HCT116 (cell line): ENCODE results near the gene FAIM2. TPM values are rescaled to one million over a fixed set of nuclear protein-coding genes. Genes with fewer than 3 reads are reported as not detected.

Experiments
- ATAC-seq: fragments of 200-7000 bp; cut with Tn5 transposase; 2 replicates; pipeline ENCODE4 v1.9.1; 2020; ENCODE audit warnings: mild to moderate bottlenecking, moderate library complexity
- BruUV-seq: library from RNA; stranded (reverse); fragments of 400-500 nt; replicated peaks from 2 replicates; lab custom pipeline; 2021; lab: Mats Ljungman, UMichigan
- CTCF ChIA-PET: fragments of 300-600 bp; sonication (Branson Sonifier 250); formaldehyde crosslinking; loops from one replicate; lab custom pipeline; 2021; ENCODE audit warnings: antibody characterized with exemption; lab: Charles Lee
- POLR2A ChIA-PET: fragments of 300-600, 350-600 bp; sonication (Branson Sonifier 250); formaldehyde crosslinking; loops from one replicate; lab custom pipeline; 2021; ENCODE audit warnings: antibody characterized with exemption; lab: Charles Lee
- RAD21 ChIA-PET, 2 experiments: fragments of 300-600 bp; sonication (Branson Sonifier 250); formaldehyde crosslinking; loops; one replicate each; lab custom pipeline; 2023; ENCODE audit warnings: low total read pairs in 2 of 2; ENCODE audit not compliant: uncharacterized antibody in 2 of 2, unreplicated experiment in 2 of 2, low non-redundant PET in 1 of 2; lab: Charles Lee
- DNase-seq: peaks from one replicate; pipeline ENCODE4 v3.0.0-alpha.2; 2010; ENCODE audit warnings: low read depth, low spot score
- H2AFZ ChIP-seq: fragments of 200-600 bp; shearing (Covaris generic), sonication (generic); 2 replicates; pipeline ENCODE4 v1.6.1; 2017; ENCODE audit warnings: low read depth, mixed run types, mixed read lengths, antibody characterized with exemption, low read length; ENCODE audit not compliant: poor library complexity, severe bottlenecking
- H3K27ac ChIP-seq: 2 replicates; pipeline ENCODE4 v1.5.1; 2012; ENCODE audit warnings: low read depth, low read length
- H3K27me3 ChIP-seq: fragments of 200-600 bp; sonication (generic); 2 replicates; pipeline ENCODE4 v1.6.1; 2016; ENCODE audit warnings: mixed run types, low read length, mixed read lengths; ENCODE audit not compliant: insufficient read depth
- H3K36me3 ChIP-seq, 2 experiments: fragments of 200-500 bp in 1 of 2; fragments of 200-600 bp in 1 of 2; sonication (Bioruptor generic) in 1 of 2; sonication (generic) in 1 of 2; 2 replicates each; pipeline versions ENCODE4 v1.5.1 to v1.6.1; 2014 to 2016; ENCODE audit warnings: low read length in 2 of 2, inconsistent platforms in 1 of 2, mixed read lengths in 1 of 2, mixed run types in 1 of 2; ENCODE audit not compliant: insufficient read depth in 2 of 2, control insufficient read depth in 1 of 2
- H3K4me1 ChIP-seq, 2 experiments: fragments of 200-600 bp in 1 of 2; sonication (generic) in 1 of 2; 2 replicates each; pipeline versions ENCODE4 v1.5.1 to v1.6.1; 2012 to 2017; ENCODE audit warnings: low read length in 2 of 2, inconsistent platforms in 1 of 2, mild to moderate bottlenecking in 1 of 2, mixed read lengths in 1 of 2, mixed run types in 1 of 2, moderate library complexity in 1 of 2; ENCODE audit not compliant: insufficient read depth in 2 of 2, control insufficient read depth in 1 of 2
- H3K4me2 ChIP-seq: fragments of 200-600 bp; sonication (generic); 2 replicates; pipeline ENCODE4 v1.6.1; 2017; ENCODE audit warnings: mixed run types, low read length, mixed read lengths
- H3K4me3 ChIP-seq, 2 experiments: fragments of 200-600 bp in 1 of 2; sonication (generic) in 1 of 2; replicated peaks in 1 of 2; 2 replicates each; pipeline ENCODE4 v1.5.1; 2011 to 2016; ENCODE audit warnings: low read length in 2 of 2, control low read depth in 1 of 2, low read depth in 1 of 2, mild to moderate bottlenecking in 1 of 2, mixed read lengths in 1 of 2, mixed run types in 1 of 2
- H3K79me2 ChIP-seq: fragments of 200-600 bp; sonication (generic); 2 replicates; pipeline ENCODE4 v1.6.1; 2017; ENCODE audit warnings: mild to moderate bottlenecking, mixed run types, low read length, moderate library complexity, mixed read lengths; ENCODE audit not compliant: insufficient read depth
- H3K9ac ChIP-seq: fragments of 200-600 bp; sonication (generic); 2 replicates; pipeline ENCODE4 v1.6.1; 2016; ENCODE audit warnings: low read length, mixed read lengths
- H3K9me2 ChIP-seq: fragments of 200-600 bp; sonication (generic), shearing (Covaris generic); 2 replicates; pipeline ENCODE4 v1.6.1; 2017; ENCODE audit warnings: mixed run types, mild to moderate bottlenecking, moderate library complexity; ENCODE audit not compliant: insufficient read depth
- H3K9me3 ChIP-seq, 2 experiments: fragments of 200-500 bp in 1 of 2; fragments of 200-600 bp in 1 of 2; sonication (Bioruptor generic) in 1 of 2; sonication (generic) in 1 of 2; 2 replicates each; pipeline ENCODE4 v1.6.1; 2014 to 2017; ENCODE audit warnings: low read length in 2 of 2, mixed read lengths in 2 of 2, inconsistent platforms in 1 of 2, low read depth in 1 of 2, mild to moderate bottlenecking in 1 of 2, mixed run types in 1 of 2, moderate library complexity in 1 of 2; ENCODE audit not compliant: control insufficient read depth in 1 of 2, insufficient read depth in 1 of 2
- H4K20me1 ChIP-seq: fragments of 200-600 bp; sonication (generic), shearing (Covaris generic); 2 replicates; pipeline ENCODE4 v1.6.1; 2017; ENCODE audit warnings: mixed run types, mild to moderate bottlenecking, moderate library complexity; ENCODE audit not compliant: insufficient read depth
- EGR1 ChIP-seq: IDR thresholded peaks from 2 replicates; pipeline ENCODE4 v1.6.1; 2012; ENCODE audit warnings: low read depth
- EZH2phosphoT487 ChIP-seq: fragments of 200-600 bp; IDR thresholded peaks from 2 replicates; pipeline ENCODE4 v1.6.1; 2018; ENCODE audit warnings: antibody characterized with exemption, borderline replicate concordance
- JUND ChIP-seq: IDR thresholded peaks from 2 replicates; pipeline ENCODE4 v1.6.1; 2012
- MAX ChIP-seq: IDR thresholded peaks from 2 replicates; pipeline ENCODE4 v1.6.1; 2012
- SRF ChIP-seq: IDR thresholded peaks from 2 replicates; pipeline ENCODE4 v1.6.1; 2012; ENCODE audit warnings: low read depth
- TCF7L2 ChIP-seq: IDR thresholded peaks from 2 replicates; pipeline ENCODE4 v1.7.0; 2011; ENCODE audit warnings: borderline replicate concordance, inconsistent platforms; ENCODE audit not compliant: insufficient read depth, insufficient read length; ENCODE audit errors: extremely low read depth
- YY1 ChIP-seq: IDR thresholded peaks from 2 replicates; pipeline ENCODE4 v1.6.1; 2011; ENCODE audit warnings: low read length, low read depth, moderate library complexity, mild to moderate bottlenecking; ENCODE audit not compliant: insufficient replicate concordance; ENCODE audit errors: extremely low read depth
- ZNF274 ChIP-seq: fragments of 200-500 bp; sonication (Bioruptor generic); IDR thresholded peaks from 2 replicates; pipeline ENCODE4 v1.6.1; 2014; ENCODE audit warnings: mild to moderate bottlenecking, low read depth, low read length, inconsistent platforms
- intact Hi-C: fragments of 100-400 bp; cut with micrococcal nuclease; formaldehyde crosslinking; loops from 2 replicates; pipeline ENCODE4 v1.10.0; 2022
- total RNA-seq: library from RNA; stranded (reverse); gene quantifications from one replicate; pipeline ENCODE4 v1.2.1, GENCODE V29; 2021; ENCODE audit not compliant: unreplicated experiment
- TF ChIP-seq, protein P1 (sequence below), 3 experiments: fragments of 200-600 bp in 1 of 3; sonication (generic) in 1 of 3; IDR thresholded peaks in 2 of 3; conservative IDR thresholded peaks in 1 of 3; 2 replicates each; pipeline ENCODE4 v1.5.1; 2012 to 2017; ENCODE audit warnings: low read depth in 2 of 3, low read length in 2 of 3, antibody characterized with exemption in 1 of 3, borderline replicate concordance in 1 of 3, control low read depth in 1 of 3, mild to moderate bottlenecking in 1 of 3, mixed read lengths in 1 of 3, mixed run types in 1 of 3, moderate library complexity in 1 of 3; ENCODE audit not compliant: insufficient read depth in 1 of 3
- TF ChIP-seq, protein P2 (sequence below): IDR thresholded peaks from 2 replicates; pipeline ENCODE4 v1.6.1; 2011; ENCODE audit warnings: mild to moderate bottlenecking, low read length, moderate library complexity; ENCODE audit not compliant: insufficient replicate concordance; ENCODE audit errors: extremely low read depth
- TF ChIP-seq, protein P3 (sequence below): IDR thresholded peaks from 2 replicates; pipeline ENCODE4 v1.6.1; 2012; ENCODE audit warnings: low read depth

Gene FAIM2
- total RNA-seq, 1 experiment from 2014 or later: not detected

DNA sequence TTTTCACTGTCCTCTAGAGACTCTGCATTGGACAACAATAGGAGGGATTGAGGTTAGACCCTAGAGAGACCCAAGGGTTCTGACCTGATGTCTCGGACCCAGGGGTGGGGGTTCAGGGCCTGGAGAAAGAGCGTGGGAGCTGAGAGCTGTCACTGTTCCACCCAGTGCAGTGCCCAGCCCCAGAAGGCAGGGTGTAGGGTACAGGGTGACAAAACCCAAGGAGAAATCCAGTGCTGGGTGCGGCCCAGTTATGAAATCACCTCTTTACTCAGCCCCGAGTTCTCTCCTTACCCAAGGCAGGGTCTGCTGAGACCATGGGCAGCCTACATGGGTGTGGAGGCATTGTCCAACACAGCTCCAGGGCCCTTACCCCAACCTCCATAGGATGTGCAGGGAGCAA lies 49.5 kb upstream of the FAIM2 start:
- intact Hi-C loops: no loop called here
- DNase-seq: no peak
- H3K9me3 ChIP-seq: no peaks in the 10 kb centered on the region
- no peak overlapping the region for H3K4me3 ChIP-seq
- no peaks in the 10 kb centered on the region for H3K27me3 ChIP-seq
- ATAC-seq: no peak
- no peak overlapping the region for H3K27ac ChIP-seq
- no peaks in the 10 kb centered on the region for H3K79me2 ChIP-seq
- H3K36me3 ChIP-seq: no peaks in the 10 kb centered on the region
- BruUV-seq: no TSS peak
- no peak for TF ChIP-seq TCF7L2
- TF ChIP-seq, protein P1, sequence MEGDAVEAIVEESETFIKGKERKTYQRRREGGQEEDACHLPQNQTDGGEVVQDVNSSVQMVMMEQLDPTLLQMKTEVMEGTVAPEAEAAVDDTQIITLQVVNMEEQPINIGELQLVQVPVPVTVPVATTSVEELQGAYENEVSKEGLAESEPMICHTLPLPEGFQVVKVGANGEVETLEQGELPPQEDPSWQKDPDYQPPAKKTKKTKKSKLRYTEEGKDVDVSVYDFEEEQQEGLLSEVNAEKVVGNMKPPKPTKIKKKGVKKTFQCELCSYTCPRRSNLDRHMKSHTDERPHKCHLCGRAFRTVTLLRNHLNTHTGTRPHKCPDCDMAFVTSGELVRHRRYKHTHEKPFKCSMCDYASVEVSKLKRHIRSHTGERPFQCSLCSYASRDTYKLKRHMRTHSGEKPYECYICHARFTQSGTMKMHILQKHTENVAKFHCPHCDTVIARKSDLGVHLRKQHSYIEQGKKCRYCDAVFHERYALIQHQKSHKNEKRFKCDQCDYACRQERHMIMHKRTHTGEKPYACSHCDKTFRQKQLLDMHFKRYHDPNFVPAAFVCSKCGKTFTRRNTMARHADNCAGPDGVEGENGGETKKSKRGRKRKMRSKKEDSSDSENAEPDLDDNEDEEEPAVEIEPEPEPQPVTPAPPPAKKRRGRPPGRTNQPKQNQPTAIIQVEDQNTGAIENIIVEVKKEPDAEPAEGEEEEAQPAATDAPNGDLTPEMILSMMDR (IDR thresholded peaks at IDR 0.05 in 2 of 3, conservative IDR thresholded peaks at IDR 0.05 in 1 of 3; ENCODE audit: borderline replicate concordance in 1 of 3, insufficient read depth in 1 of 3, low read depth in 2 of 3, low read length in 2 of 3): no peak
- no peak for TF ChIP-seq JUND
- no peak for TF ChIP-seq SRF
- no peak for TF ChIP-seq ZNF274
- TF ChIP-seq YY1: no peak
- no peak for TF ChIP-seq MAX
- TF ChIP-seq, protein P2, sequence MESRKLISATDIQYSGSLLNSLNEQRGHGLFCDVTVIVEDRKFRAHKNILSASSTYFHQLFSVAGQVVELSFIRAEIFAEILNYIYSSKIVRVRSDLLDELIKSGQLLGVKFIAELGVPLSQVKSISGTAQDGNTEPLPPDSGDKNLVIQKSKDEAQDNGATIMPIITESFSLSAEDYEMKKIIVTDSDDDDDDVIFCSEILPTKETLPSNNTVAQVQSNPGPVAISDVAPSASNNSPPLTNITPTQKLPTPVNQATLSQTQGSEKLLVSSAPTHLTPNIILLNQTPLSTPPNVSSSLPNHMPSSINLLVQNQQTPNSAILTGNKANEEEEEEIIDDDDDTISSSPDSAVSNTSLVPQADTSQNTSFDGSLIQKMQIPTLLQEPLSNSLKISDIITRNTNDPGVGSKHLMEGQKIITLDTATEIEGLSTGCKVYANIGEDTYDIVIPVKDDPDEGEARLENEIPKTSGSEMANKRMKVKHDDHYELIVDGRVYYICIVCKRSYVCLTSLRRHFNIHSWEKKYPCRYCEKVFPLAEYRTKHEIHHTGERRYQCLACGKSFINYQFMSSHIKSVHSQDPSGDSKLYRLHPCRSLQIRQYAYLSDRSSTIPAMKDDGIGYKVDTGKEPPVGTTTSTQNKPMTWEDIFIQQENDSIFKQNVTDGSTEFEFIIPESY: no peak
- no peak for TF ChIP-seq EZH2phosphoT487
- no peak for TF ChIP-seq EGR1
- TF ChIP-seq, protein P3, sequence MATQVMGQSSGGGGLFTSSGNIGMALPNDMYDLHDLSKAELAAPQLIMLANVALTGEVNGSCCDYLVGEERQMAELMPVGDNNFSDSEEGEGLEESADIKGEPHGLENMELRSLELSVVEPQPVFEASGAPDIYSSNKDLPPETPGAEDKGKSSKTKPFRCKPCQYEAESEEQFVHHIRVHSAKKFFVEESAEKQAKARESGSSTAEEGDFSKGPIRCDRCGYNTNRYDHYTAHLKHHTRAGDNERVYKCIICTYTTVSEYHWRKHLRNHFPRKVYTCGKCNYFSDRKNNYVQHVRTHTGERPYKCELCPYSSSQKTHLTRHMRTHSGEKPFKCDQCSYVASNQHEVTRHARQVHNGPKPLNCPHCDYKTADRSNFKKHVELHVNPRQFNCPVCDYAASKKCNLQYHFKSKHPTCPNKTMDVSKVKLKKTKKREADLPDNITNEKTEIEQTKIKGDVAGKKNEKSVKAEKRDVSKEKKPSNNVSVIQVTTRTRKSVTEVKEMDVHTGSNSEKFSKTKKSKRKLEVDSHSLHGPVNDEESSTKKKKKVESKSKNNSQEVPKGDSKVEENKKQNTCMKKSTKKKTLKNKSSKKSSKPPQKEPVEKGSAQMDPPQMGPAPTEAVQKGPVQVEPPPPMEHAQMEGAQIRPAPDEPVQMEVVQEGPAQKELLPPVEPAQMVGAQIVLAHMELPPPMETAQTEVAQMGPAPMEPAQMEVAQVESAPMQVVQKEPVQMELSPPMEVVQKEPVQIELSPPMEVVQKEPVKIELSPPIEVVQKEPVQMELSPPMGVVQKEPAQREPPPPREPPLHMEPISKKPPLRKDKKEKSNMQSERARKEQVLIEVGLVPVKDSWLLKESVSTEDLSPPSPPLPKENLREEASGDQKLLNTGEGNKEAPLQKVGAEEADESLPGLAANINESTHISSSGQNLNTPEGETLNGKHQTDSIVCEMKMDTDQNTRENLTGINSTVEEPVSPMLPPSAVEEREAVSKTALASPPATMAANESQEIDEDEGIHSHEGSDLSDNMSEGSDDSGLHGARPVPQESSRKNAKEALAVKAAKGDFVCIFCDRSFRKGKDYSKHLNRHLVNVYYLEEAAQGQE: no peak
- POLR2A ChIA-PET: no interaction called here
- RAD21 ChIA-PET: no interaction called here
- no peak overlapping the region for H3K9ac ChIP-seq
- no peak overlapping the region for H2AFZ ChIP-seq
- no peaks in the 10 kb centered on the region for H4K20me1 ChIP-seq
- no peaks in the 10 kb centered on the region for H3K9me2 ChIP-seq
- H3K4me2 ChIP-seq: no peak overlapping the region
- no peaks in the 10 kb centered on the region for H3K4me1 ChIP-seq
- CTCF ChIA-PET: interaction anchor here (3.0 kb wide), 1 partner anchor 8 kb away, joined by 13 read pairs; no protein-coding TSS in a partner anchor
